GM19467 (cell line): ENCODE measurements around the gene ZBED4.
A peak's percentile ranks its signal among the peaks of the same experiment; 100 is the strongest.

ENCODE experiments used
- ATAC-seq: cut with Tn5 transposase; IDR thresholded peaks from one replicate; pipeline ENCODE4 v1.9.1; 2021; ENCODE audit warnings: mild to moderate bottlenecking, moderate library complexity; ENCODE audit not compliant: unreplicated experiment

Gene ZBED4

GRCh38 chr22:49899530-49899929 lies 45.9 kb downstream of the ZBED4 start:
- no peak for ATAC-seq

- no peak for ATAC-seq
Measured at GRCh38 chr22:49900441-49901230, 47.0 kb downstream of the ZBED4 start.

- ATAC-seq: no peak
Measured at GRCh38 chr22:49901457-49901856, 47.8 kb downstream of the ZBED4 start.

GRCh38 chr22:49903322-49904039 lies 49.8 kb downstream of the ZBED4 start:
- no peak for ATAC-seq

GRCh38 chr22:49904040-49904369 lies 50.4 kb downstream of the ZBED4 start:
- no peak for ATAC-seq

- no peak for ATAC-seq
Measured at GRCh38 chr22:49905465-49905864, 51.8 kb downstream of the ZBED4 start.

- no peak for ATAC-seq
Measured at GRCh38 chr22:49906071-49906798, 52.6 kb downstream of the ZBED4 start.

GRCh38 chr22:49906799-49907290 lies 53.2 kb downstream of the ZBED4 start:
- ATAC-seq: no peak

GRCh38 chr22:49907807-49908206 lies 54.2 kb downstream of the ZBED4 start:
- no peak for ATAC-seq

- no peak for ATAC-seq
Measured at GRCh38 chr22:49909476-49910205, 56.0 kb downstream of the ZBED4 start.

- ATAC-seq: no peak
Measured at GRCh38 chr22:49910229-49911155, 56.8 kb downstream of the ZBED4 start.

GRCh38 chr22:49911881-49912625 lies 58.4 kb downstream of the ZBED4 start:
- no peak for ATAC-seq

- no peak for ATAC-seq
Measured at GRCh38 chr22:49913026-49913425, 59.4 kb downstream of the ZBED4 start.

GRCh38 chr22:49913446-49913845 lies 59.8 kb downstream of the ZBED4 start:
- ATAC-seq: no peak

GRCh38 chr22:49914256-49914655 lies 60.6 kb downstream of the ZBED4 start:
- ATAC-seq: no peak

GRCh38 chr22:49915610-49916009 lies 62.0 kb downstream of the ZBED4 start:
- ATAC-seq: no peak

- no peak for ATAC-seq
Measured at GRCh38 chr22:49916831-49917230, 63.2 kb downstream of the ZBED4 start.

GRCh38 chr22:49917974-49918910 lies 64.6 kb downstream of the ZBED4 start, which contains the start of the genes ALG12 and CRELD2:
Gene ALG12 (minus strand): TSS chr22:49918438. CDS start chr22:49913765, 4,673 bp downstream.
Gene CRELD2 (plus strand): TSS chr22:49918634. CDS start chr22:49918770, 136 bp downstream.
- ATAC-seq: peak; percentile 86
